ENCODE results near the gene U2AF1.
"Not testable (repeated sequence)": the region's sequence is repeated elsewhere in the genome, so short reads cannot be mapped to it uniquely, and the experiment has no call there.

Gene U2AF1

GRCh38 chr21:43076023-43076637, 31.2 kb downstream of the U2AF1 start:
- DNase-seq: not testable (repeated sequence)

GRCh38 chr21:43075170-43076022, 32.0 kb downstream of the U2AF1 start, which contains the start of gene CBS:
Gene CBS (minus strand): TSS chr21:43075835. CDS start chr21:43072193, 3,642 bp downstream.
- DNase-seq: not testable (repeated sequence)

- DNase-seq: not testable (repeated sequence)
These were observed 32.8 kb downstream of the U2AF1 start for GRCh38 chr21:43074401-43075169.

- DNase-seq: not testable (repeated sequence)
These were observed 34.6 kb downstream of the U2AF1 start for GRCh38 chr21:43072742-43073141.

- not testable (repeated sequence) for DNase-seq
These were observed 37.7 kb downstream of the U2AF1 start for GRCh38 chr21:43069682-43070081.

GRCh38 chr21:43068065-43068464, 39.3 kb downstream of the U2AF1 start:
- not testable (repeated sequence) for DNase-seq

- DNase-seq: not testable (repeated sequence)
These were observed 40.7 kb downstream of the U2AF1 start for GRCh38 chr21:43066690-43067089.

GRCh38 chr21:43065991-43066390, 41.4 kb downstream of the U2AF1 start:
- not testable (repeated sequence) for DNase-seq

GRCh38 chr21:43064265-43064917, 43.0 kb downstream of the U2AF1 start:
- not testable (repeated sequence) for DNase-seq

GRCh38 chr21:43062955-43063664, 44.3 kb downstream of the U2AF1 start:
- DNase-seq: not testable (repeated sequence)

- DNase-seq: not testable (repeated sequence)
These were observed 54.3 kb downstream of the U2AF1 start for GRCh38 chr21:43053112-43053511.

GRCh38 chr21:43045876-43046821, 61.2 kb downstream of the U2AF1 start:
- DNase-seq: peak; percentile 17

- not testable (repeated sequence) for DNase-seq
These were observed 62.0 kb downstream of the U2AF1 start for GRCh38 chr21:43045165-43045875.

GRCh38 chr21:43044547-43044946, 62.8 kb downstream of the U2AF1 start:
- DNase-seq: not testable (repeated sequence)

GRCh38 chr21:43043291-43043690, 64.1 kb downstream of the U2AF1 start:
- DNase-seq: not testable (repeated sequence)
